Smooth muscle cell (in vitro differentiated cells): ENCODE measurements around the gene RAB20. TPM values are rescaled to one million over a fixed set of nuclear protein-coding genes. Genes with fewer than 3 reads are reported as not detected.

ENCODE experiments used
- DNase-seq: peaks from one replicate; lab custom pipeline; 2025; ENCODE audit not compliant: unreplicated experiment; lab: John Stamatoyannopoulos, UW
- H2AFZ ChIP-seq: fragments of 200-600 bp; sonication (generic); 2 replicates; pipeline ENCODE4 v1.6.0; 2016; ENCODE audit warnings: antibody characterized with exemption, low read depth, mild to moderate bottlenecking
- H3F3A ChIP-seq: fragments of 200-600 bp; sonication (generic); 2 replicates; pipeline ENCODE4 v1.6.0; 2017; ENCODE audit warnings: antibody characterized with exemption, low read depth
- H3K27ac ChIP-seq: fragments of 200-600 bp; sonication (generic); 2 replicates; pipeline ENCODE4 v1.5.1; 2016; ENCODE audit warnings: low read depth, mild to moderate bottlenecking
- H3K27me3 ChIP-seq: fragments of 200-600 bp; sonication (generic); 2 replicates; pipeline ENCODE4 v1.6.1; 2016; ENCODE audit warnings: low read depth, mild to moderate bottlenecking
- H3K36me3 ChIP-seq: fragments of 200-600 bp; sonication (generic); 2 replicates; pipeline ENCODE4 v1.5.1; 2016; ENCODE audit warnings: low read depth
- H3K4me1 ChIP-seq: fragments of 200-600 bp; sonication (generic); 2 replicates; pipeline ENCODE4 v1.5.1; 2016; ENCODE audit warnings: low read depth
- H3K4me2 ChIP-seq: fragments of 200-600 bp; sonication (generic); 2 replicates; pipeline ENCODE4 v1.6.0; 2016; ENCODE audit warnings: mild to moderate bottlenecking
- H3K4me3 ChIP-seq: fragments of 200-600 bp; sonication (generic); 2 replicates; pipeline ENCODE4 v1.5.1; 2016; ENCODE audit warnings: mild to moderate bottlenecking
- H3K79me2 ChIP-seq: fragments of 200-600 bp; sonication (generic); 2 replicates; pipeline ENCODE4 v1.6.0; 2016; ENCODE audit warnings: low read depth, mild to moderate bottlenecking
- H3K9ac ChIP-seq: fragments of 200-600 bp; sonication (generic); 2 replicates; pipeline ENCODE4 v1.6.0; 2016; ENCODE audit warnings: low read depth
- H3K9me3 ChIP-seq: fragments of 200-600 bp; sonication (generic); replicated peaks from 2 replicates; pipeline ENCODE4 v1.5.1; 2016; ENCODE audit warnings: low read depth
- H4K20me1 ChIP-seq: fragments of 200-600 bp; sonication (generic); 2 replicates; pipeline ENCODE4 v1.6.0; 2016; ENCODE audit warnings: low read depth
- CTCF ChIP-seq: fragments of 200-600 bp; sonication (generic); IDR thresholded peaks from 2 replicates; pipeline ENCODE4 v1.5.1; 2017; ENCODE audit warnings: borderline replicate concordance, mild to moderate bottlenecking, antibody characterized with exemption; ENCODE audit not compliant: insufficient read depth, poor library complexity, severe bottlenecking
- WGBS: methylation state at CpG from one replicate; pipeline ENCODE4 v1.1.7; 2016; ENCODE audit warnings: low lambda C conversion rate; 5-methylcytosine and 5-hydroxymethylcytosine counted together
- polyA plus RNA-seq: library from polyadenylated mRNA; unstranded; fragments of >200 nt; fragmentation: Nextera tagmentation; extraction: Ambion mirVana; gene quantifications from 2 replicates; pipeline ENCODE4 v1.2.1, GENCODE V29; 2016
- total RNA-seq: library from RNA; depleted of rRNA; stranded (reverse); fragments of >200 nt; gene quantifications from 2 replicates; pipeline ENCODE4 v1.2.3, GENCODE V29; 2014

Gene RAB20
- total and polyA plus RNA-seq, 2 experiments from 2014 or later, result 12.9 to 18.0 TPM

- Histone ChIP-seq H3K9ac (no peak overlapping the region), H3K4me3 (no peak overlapping the region), H2AFZ (no peak overlapping the region), H3F3A (no peaks in the 10 kb centered on the region), H3K4me1 (no peaks in the 10 kb centered on the region), H4K20me1 (no peaks in the 10 kb centered on the region), H3K79me2 (no peaks in the 10 kb centered on the region), H3K36me3 (no peaks in the 10 kb centered on the region), H3K27me3 (no peaks in the 10 kb centered on the region), H3K27ac (no peak overlapping the region), H3K4me2 (no peak overlapping the region), H3K9me3 (no peaks in the 10 kb centered on the region)
- no peak for DNase-seq
- 90% methylated on average over 3 of the region's 3 CpGs for WGBS
- no peak for TF ChIP-seq CTCF
Measured at GRCh38 chr13:110589793-110590390, 28.4 kb upstream of the RAB20 start.

GRCh38 chr13:110583178-110583865 is 21.8 kb upstream of the RAB20 start:
- DNase-seq, result no peak

GRCh38 chr13:110582421-110582954 is 21.0 kb upstream of the RAB20 start:
- 96% methylated on average over 13 of the region's 13 CpGs for WGBS

More at GRCh38 chr13:110583178-110583865, 21.8 kb upstream of the RAB20 start:
- Histone ChIP-seq H2AFZ (no peak overlapping the region), H3K36me3 (no peaks in the 10 kb centered on the region), H3K9me3 (no peaks in the 10 kb centered on the region), H3K4me3 (no peak overlapping the region), H3K27ac (no peak overlapping the region), H3K9ac (no peak overlapping the region), H3F3A (no peaks in the 10 kb centered on the region), H3K27me3 (no peaks in the 10 kb centered on the region), H3K4me1 (no peaks in the 10 kb centered on the region), H3K4me2 (no peak overlapping the region), H3K79me2 (no peaks in the 10 kb centered on the region), H4K20me1 (no peaks in the 10 kb centered on the region)
- 61% methylated on average over 11 of the region's 13 CpGs for WGBS
- no peak for TF ChIP-seq CTCF

More at GRCh38 chr13:110582421-110582954, 21.0 kb upstream of the RAB20 start:
- no peaks in the 10 kb centered on the region for H3K79me2 ChIP-seq
- H3K4me2 ChIP-seq, result no peak overlapping the region
- H3K27me3 ChIP-seq, result no peaks in the 10 kb centered on the region
- no peaks in the 10 kb centered on the region for H4K20me1 ChIP-seq
- H3K9ac ChIP-seq, result no peak overlapping the region
- no peak for DNase-seq
- H3K4me3 ChIP-seq, result no peak overlapping the region
- no peaks in the 10 kb centered on the region for H3K9me3 ChIP-seq
- no peak overlapping the region for H3K27ac ChIP-seq
- no peaks in the 10 kb centered on the region for H3K36me3 ChIP-seq
- H3K4me1 ChIP-seq, result no peaks in the 10 kb centered on the region
- no peak overlapping the region for H2AFZ ChIP-seq
- H3F3A ChIP-seq, result no peaks in the 10 kb centered on the region
- TF ChIP-seq CTCF, result no peak
